Pancreas (tissue), 10 donors: ENCODE results near the gene USP24. TPM values are rescaled to one million over a fixed set of nuclear protein-coding genes. Genes with fewer than 3 reads are reported as not detected.

Source experiments
- ATAC-seq, 4 donors: fragments of 200-7000 bp; cut with Tn5 transposase; one replicate each; pipeline versions ENCODE4 v1.8.0 to v1.9.1; 2020; ENCODE audit warnings: mild to moderate bottlenecking in 4 of 4, moderate library complexity in 4 of 4
- DNase-seq, 6 donors: peaks; one replicate each; pipeline ENCODE4 v3.0.0-alpha.2; 2020
- FAIRE-seq: peaks from 2 replicates; lab custom pipeline; 2012; peaks lifted over from hg19 to GRCh38; lab: Jason Lieb, UNC
- H3K27ac ChIP-seq, 4 donors: fragments of 200-600 bp; sonication (generic); 1 replicate in 3 of 4; 2 replicates in 1 of 4; pipeline versions ENCODE4 v1.5.0 to v1.8.0; 2020
- H3K27me3 ChIP-seq, 4 donors: fragments of 200-600 bp; one replicate each; pipeline ENCODE4 v1.8.0; 2021
- H3K36me3 ChIP-seq, 3 donors: fragments of 200-600 bp; sonication (generic) in 1 of 3; one replicate each; pipeline versions ENCODE4 v1.5.0 to v1.8.0; 2020 to 2021
- H3K4me1 ChIP-seq, 3 donors: fragments of 200-600 bp; one replicate each; pipeline ENCODE4 v1.8.0; 2021
- H3K4me3 ChIP-seq, 4 donors: fragments of 200-600 bp; sonication (generic) in 2 of 4; one replicate each; pipeline versions ENCODE4 v1.5.0 to v1.8.0; 2020 to 2021
- H3K9me3 ChIP-seq, 4 donors: fragments of 200-600 bp; one replicate each; pipeline ENCODE4 v1.8.0; 2021
- WGBS, 2 donors: extraction: QIAGEN DNeasy Blood & Tissue Kit; methylation state at CpG; one replicate each; pipeline ENCODE4 v1.1.7; 2013; 5-methylcytosine and 5-hydroxymethylcytosine counted together
- intact Hi-C, 3 donors: fragments of 100-400 bp; cut with DNase I; formaldehyde crosslinking; loops; one replicate each; pipeline versions ENCODE4 v1.11.1 to v1.14.2; 2022
- polyA plus RNA-seq, 2 donors: library from polyadenylated mRNA; stranded (reverse); fragments of 200-250 nt; gene quantifications; one replicate each; pipeline ENCODE4 v1.2.3, GENCODE V29; 2013
- total RNA-seq, 6 donors: library from RNA; stranded (reverse); fragmentation: NEBNext Ultra II Directional in 4 of 6; extraction: Animal tissue kit (Norgen Biotek cat#: 25700) in 4 of 6; gene quantifications; one replicate each; pipeline versions ENCODE4 v1.2.1 to v1.2.4, GENCODE V29; 2021 to 2023
- TF ChIP-seq, protein P1 (sequence below), 4 donors: fragments of 200-600 bp; sonication (generic) in 3 of 4; IDR thresholded peaks; one replicate each; pipeline versions ENCODE4 v1.5.0 to v1.8.0; 2021; ENCODE audit warnings: antibody characterized with exemption in 4 of 4
- donor health status: healthy with polysubstance abuse.
- donor health status: DM: no; HTN: no; CAD: no; lungs with moderate emphysema.
- donor health status: DM: no; HTN: no; CAD: no.
- donor health status: control.
- donor health status: control.
- donor health status: Bipolar disorder and iron deficiency.
- donor health status: DM: yes; HTN: yes; CAD: no.
- donor health status: DM: no; HTN: no; CAD: no.
- donor health status: DM: no; HTN: no; CAD: no.
- donor health status: DM: yes; HTN: yes; CAD: no.

The USP24 gene
- total and polyA plus RNA-seq, 8 donors: 7.5 to 26.8 (median 14.5) TPM

DNA sequence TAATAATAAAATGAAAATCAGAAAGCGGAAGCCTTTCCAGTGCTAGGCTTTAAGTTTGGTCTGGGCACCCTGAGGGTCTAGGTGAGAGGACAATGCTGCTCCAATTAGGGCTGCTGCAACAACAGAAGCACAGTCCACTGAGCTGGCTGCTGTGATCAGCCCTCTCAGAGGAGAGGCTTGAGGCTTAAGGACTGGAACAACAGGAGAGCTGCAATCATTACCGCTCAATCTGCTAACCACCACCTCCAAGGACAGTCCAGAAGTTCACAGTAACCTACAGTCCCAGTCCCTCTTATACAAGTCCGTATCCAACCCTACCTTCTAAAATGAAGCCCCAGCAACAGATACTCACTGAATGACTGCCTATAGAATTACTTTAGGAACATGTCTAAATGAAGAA, 62.1 kb downstream of the USP24 start:
- intact Hi-C loops: no loop called here
- FAIRE-seq: no peak
- no peak overlapping the region for H3K4me3 ChIP-seq
- no peak for DNase-seq
- TF ChIP-seq, protein P1, sequence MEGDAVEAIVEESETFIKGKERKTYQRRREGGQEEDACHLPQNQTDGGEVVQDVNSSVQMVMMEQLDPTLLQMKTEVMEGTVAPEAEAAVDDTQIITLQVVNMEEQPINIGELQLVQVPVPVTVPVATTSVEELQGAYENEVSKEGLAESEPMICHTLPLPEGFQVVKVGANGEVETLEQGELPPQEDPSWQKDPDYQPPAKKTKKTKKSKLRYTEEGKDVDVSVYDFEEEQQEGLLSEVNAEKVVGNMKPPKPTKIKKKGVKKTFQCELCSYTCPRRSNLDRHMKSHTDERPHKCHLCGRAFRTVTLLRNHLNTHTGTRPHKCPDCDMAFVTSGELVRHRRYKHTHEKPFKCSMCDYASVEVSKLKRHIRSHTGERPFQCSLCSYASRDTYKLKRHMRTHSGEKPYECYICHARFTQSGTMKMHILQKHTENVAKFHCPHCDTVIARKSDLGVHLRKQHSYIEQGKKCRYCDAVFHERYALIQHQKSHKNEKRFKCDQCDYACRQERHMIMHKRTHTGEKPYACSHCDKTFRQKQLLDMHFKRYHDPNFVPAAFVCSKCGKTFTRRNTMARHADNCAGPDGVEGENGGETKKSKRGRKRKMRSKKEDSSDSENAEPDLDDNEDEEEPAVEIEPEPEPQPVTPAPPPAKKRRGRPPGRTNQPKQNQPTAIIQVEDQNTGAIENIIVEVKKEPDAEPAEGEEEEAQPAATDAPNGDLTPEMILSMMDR (IDR thresholded peaks at IDR 0.05): no peak
- H3K36me3 ChIP-seq: peaks cover 0 to 32% (median 7%) of the 10 kb centered on the region in 3 donors
- no peak for ATAC-seq
- H3K9me3 ChIP-seq: no peaks in the 10 kb centered on the region
- H3K27ac ChIP-seq: no peak overlapping the region
- no peaks in the 10 kb centered on the region for H3K27me3 ChIP-seq
- no peaks in the 10 kb centered on the region for H3K4me1 ChIP-seq
- WGBS, 2 donors: 91 to 98% methylated on average over 3 of the region's 3 CpGs

DNA sequence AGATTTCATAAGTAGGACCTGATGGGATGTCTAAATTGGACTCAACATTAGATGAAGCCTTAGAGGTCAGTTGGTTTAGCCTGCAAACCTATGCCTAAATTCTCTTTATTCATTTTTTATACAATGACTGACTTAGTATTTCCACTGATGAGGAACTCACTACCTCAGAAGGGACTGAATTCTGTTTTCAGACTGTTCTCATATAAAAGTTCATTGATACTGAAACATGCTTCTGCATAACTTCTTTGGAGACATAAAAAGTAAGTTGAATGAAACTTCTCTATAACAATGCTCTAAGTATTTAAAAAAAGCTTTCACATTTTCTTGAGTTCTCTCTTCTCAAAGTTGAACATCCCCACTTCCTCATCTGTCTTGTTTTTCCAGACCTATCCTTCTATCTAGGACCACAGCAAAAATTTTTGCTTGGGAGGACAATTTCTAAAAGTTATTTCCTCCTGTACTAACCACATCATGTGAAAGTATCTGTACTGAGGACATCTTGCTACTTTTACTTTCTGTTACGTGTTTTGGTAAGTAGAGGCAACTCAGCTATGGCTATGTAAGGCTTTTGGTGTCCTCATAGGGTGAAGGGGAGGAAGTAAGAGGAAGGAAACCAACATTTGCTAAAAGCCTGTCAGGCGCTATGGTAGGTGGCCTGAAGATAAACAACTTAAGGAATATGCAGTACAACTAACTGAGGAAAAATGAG, 64.1 kb downstream of the USP24 start:
- TF ChIP-seq, protein P1 (IDR thresholded peaks at IDR 0.05): no peak
- Histone ChIP-seq H3K4me1 (no peaks in the 10 kb centered on the region), H3K27ac (no peak overlapping the region), H3K36me3 (peaks cover 0 to 24% (median 7%) of the 10 kb centered on the region in 3 donors), H3K9me3 (no peaks in the 10 kb centered on the region), H3K27me3 (no peaks in the 10 kb centered on the region), H3K4me3 (no peak overlapping the region)
- DNase-seq: no peak
- 94 to 95% methylated on average over 2 of the region's 2 CpGs for WGBS, 2 donors
- FAIRE-seq: no peak
- intact Hi-C loops: no loop called here
- peak in 2 of 4 donors; percentile 70 to 74 for ATAC-seq

DNA sequence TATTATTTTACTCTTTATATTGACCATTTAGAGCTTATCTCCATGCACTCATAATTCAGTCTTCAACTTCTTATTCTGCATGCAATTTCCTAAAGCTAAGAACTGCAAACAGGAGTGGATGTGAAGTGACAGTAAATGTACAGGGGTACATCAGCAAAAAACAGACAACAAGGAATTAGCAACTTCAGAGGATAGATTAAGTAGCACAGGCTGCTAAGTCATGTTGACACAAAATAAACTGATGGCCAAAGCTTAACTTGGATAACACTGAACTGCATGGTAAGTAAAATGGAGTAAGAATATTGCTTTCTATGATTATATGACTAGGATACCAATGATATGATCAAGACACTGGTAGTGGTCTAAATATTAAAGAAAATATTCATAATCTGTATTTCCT, 66.5 kb downstream of the USP24 start:
- Histone ChIP-seq H3K36me3 (peaks cover 0 to 26% (median 11%) of the 10 kb centered on the region in 3 donors), H3K4me3 (no peak overlapping the region), H3K27me3 (no peaks in the 10 kb centered on the region), H3K4me1 (no peaks in the 10 kb centered on the region), H3K27ac (no peak overlapping the region), H3K9me3 (no peaks in the 10 kb centered on the region)
- TF ChIP-seq, protein P1 (IDR thresholded peaks at IDR 0.05): no peak
- ATAC-seq: no peak
- intact Hi-C loops: no loop called here
- no peak for DNase-seq
- FAIRE-seq: no peak

DNA sequence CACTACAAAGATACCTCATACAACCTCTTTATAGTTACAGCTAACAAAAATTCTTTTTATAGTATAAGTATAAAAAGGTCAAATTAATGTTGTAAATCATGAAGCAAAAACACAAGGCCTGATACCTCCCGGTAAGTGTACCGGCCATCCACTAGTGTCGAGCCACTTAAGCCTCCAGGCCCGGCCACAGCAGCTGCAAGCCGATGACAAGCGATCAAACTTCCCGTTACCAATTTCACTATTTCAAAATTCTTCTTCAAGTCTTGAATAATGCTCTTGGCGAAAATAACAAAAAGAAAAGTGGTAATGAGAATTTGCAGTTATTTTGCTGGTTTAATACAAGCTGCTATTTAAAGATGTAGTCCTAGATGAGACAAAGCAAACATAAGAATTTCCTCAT, 67.6 kb downstream of the USP24 start:
- FAIRE-seq (no peak), DNase-seq (no peak), ATAC-seq (no peak)
- WGBS, 2 donors: 87 to 90% methylated on average over 8 of the region's 8 CpGs
- peaks cover 0 to 25% (median 12%) of the 10 kb centered on the region in 3 donors for H3K36me3 ChIP-seq
- no peaks in the 10 kb centered on the region for H3K4me1 ChIP-seq
- intact Hi-C loops: no loop called here
- no peak overlapping the region for H3K27ac ChIP-seq
- H3K4me3 ChIP-seq: no peak overlapping the region
- no peaks in the 10 kb centered on the region for H3K27me3 ChIP-seq
- H3K9me3 ChIP-seq: no peaks in the 10 kb centered on the region
- TF ChIP-seq, protein P1 (IDR thresholded peaks at IDR 0.05): no peak

DNA sequence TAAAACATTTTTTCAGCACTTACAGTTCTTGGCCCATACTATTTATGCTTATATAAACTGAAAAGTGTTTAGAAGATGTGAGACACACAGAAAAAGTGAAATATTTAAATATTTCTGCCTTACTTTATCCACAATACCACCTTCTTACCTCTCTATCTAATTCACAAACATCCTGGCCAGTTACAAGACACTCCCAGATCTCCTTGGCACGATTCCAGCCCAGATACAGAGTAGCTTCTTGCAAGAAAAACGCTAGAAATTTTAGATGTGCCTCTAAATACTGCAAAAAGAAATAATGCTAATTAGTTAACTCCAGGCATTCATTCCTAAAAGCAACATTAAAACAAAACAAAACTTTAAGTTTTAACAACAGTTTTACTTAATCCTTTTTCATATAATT, 68.4 kb downstream of the USP24 start:
- Histone ChIP-seq H3K9me3 (no peaks in the 10 kb centered on the region), H3K27me3 (no peaks in the 10 kb centered on the region), H3K36me3 (peaks cover 0 to 32% (median 14%) of the 10 kb centered on the region in 3 donors), H3K4me1 (no peaks in the 10 kb centered on the region), H3K27ac (no peak overlapping the region), H3K4me3 (no peak overlapping the region)
- 32 to 39% methylated on average over 2 of the region's 2 CpGs for WGBS, 2 donors
- no peak for ATAC-seq
- intact Hi-C loops: no loop called here
- FAIRE-seq: no peak
- TF ChIP-seq, protein P1 (IDR thresholded peaks at IDR 0.05): no peak
- DNase-seq: no peak
